ENCODE measurements around the gene GFI1B.

GFI1B gene

GRCh38 chr9:133005957-133006356, 27.5 kb downstream of the GFI1B start:
- TF ChIP-seq CTCF (conservative IDR thresholded peaks at IDR 0.05; ENCODE audit: low read length): no peak
- no peak for DNase-seq (ENCODE audit: low read depth)
- no peak overlapping the region for H3K4me3 ChIP-seq (ENCODE audit: low read length)

- TF ChIP-seq CTCF (conservative IDR thresholded peaks at IDR 0.05; ENCODE audit: low read length): no peak
Measured at GRCh38 chr9:133006731-133007352, 28.3 kb downstream of the GFI1B start.

GRCh38 chr9:133008406-133008805, 29.9 kb downstream of the GFI1B start:
- DNase-seq (ENCODE audit: low read depth): no peak
- no peak for TF ChIP-seq CTCF (conservative IDR thresholded peaks at IDR 0.05; ENCODE audit: low read length)
- no peak overlapping the region for H3K4me3 ChIP-seq (ENCODE audit: low read length)

More at GRCh38 chr9:133006731-133007352, 28.3 kb downstream of the GFI1B start:
- H3K4me3 ChIP-seq (ENCODE audit: low read length): no peak overlapping the region
- DNase-seq (ENCODE audit: low read depth): no peak

GRCh38 chr9:133008824-133009223, 30.3 kb downstream of the GFI1B start:
- no peak overlapping the region for H3K4me3 ChIP-seq (ENCODE audit: low read length)
- TF ChIP-seq CTCF (conservative IDR thresholded peaks at IDR 0.05; ENCODE audit: low read length): no peak
- no peak for DNase-seq (ENCODE audit: low read depth)

- H3K4me3 ChIP-seq (ENCODE audit: low read length): no peak overlapping the region
- DNase-seq (ENCODE audit: low read depth): no peak
- TF ChIP-seq CTCF (conservative IDR thresholded peaks at IDR 0.05; ENCODE audit: low read length): no peak
Measured at GRCh38 chr9:133009906-133010582, 31.6 kb downstream of the GFI1B start.

- H3K4me3 ChIP-seq (ENCODE audit: low read length): no peak overlapping the region
- no peak for DNase-seq (ENCODE audit: low read depth)
- no peak for TF ChIP-seq CTCF (conservative IDR thresholded peaks at IDR 0.05; ENCODE audit: low read length)
Measured at GRCh38 chr9:133014696-133015095, 36.2 kb downstream of the GFI1B start.
